ENCODE results near the gene NR3C2.
A peak's percentile ranks its signal among the peaks of the same experiment; 100 is the strongest.

NR3C2 gene

GRCh38 chr4:148044912-148045352 lies 397.3 kb downstream of the NR3C2 start:
- TF ChIP-seq, protein P1, sequence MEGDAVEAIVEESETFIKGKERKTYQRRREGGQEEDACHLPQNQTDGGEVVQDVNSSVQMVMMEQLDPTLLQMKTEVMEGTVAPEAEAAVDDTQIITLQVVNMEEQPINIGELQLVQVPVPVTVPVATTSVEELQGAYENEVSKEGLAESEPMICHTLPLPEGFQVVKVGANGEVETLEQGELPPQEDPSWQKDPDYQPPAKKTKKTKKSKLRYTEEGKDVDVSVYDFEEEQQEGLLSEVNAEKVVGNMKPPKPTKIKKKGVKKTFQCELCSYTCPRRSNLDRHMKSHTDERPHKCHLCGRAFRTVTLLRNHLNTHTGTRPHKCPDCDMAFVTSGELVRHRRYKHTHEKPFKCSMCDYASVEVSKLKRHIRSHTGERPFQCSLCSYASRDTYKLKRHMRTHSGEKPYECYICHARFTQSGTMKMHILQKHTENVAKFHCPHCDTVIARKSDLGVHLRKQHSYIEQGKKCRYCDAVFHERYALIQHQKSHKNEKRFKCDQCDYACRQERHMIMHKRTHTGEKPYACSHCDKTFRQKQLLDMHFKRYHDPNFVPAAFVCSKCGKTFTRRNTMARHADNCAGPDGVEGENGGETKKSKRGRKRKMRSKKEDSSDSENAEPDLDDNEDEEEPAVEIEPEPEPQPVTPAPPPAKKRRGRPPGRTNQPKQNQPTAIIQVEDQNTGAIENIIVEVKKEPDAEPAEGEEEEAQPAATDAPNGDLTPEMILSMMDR (IDR thresholded peaks at IDR 0.05; ENCODE audit: insufficient read depth, low read depth, low read length, missing control alignments) = peak; percentile 18
- peak; percentile 74 for DNase-seq (ENCODE audit: low read depth)
- no peak overlapping the region for H3K4me3 ChIP-seq (ENCODE audit: low read depth, low read length)

- H3K4me3 ChIP-seq (ENCODE audit: low read depth, low read length) = no peak overlapping the region
- TF ChIP-seq, protein P1 (IDR thresholded peaks at IDR 0.05; ENCODE audit: insufficient read depth, low read depth, low read length, missing control alignments) = no peak
- no peak for DNase-seq (ENCODE audit: low read depth)
Measured at GRCh38 chr4:148044089-148044911, 397.9 kb downstream of the NR3C2 start.

- no peak overlapping the region for H3K4me3 ChIP-seq (ENCODE audit: low read depth, low read length)
- no peak for DNase-seq (ENCODE audit: low read depth)
- TF ChIP-seq, protein P1 (IDR thresholded peaks at IDR 0.05; ENCODE audit: insufficient read depth, low read depth, low read length, missing control alignments) = no peak
Measured at GRCh38 chr4:148041606-148042329, 400.4 kb downstream of the NR3C2 start.

GRCh38 chr4:148034813-148035212 lies 407.4 kb downstream of the NR3C2 start:
- DNase-seq (ENCODE audit: low read depth) = no peak
- no peak overlapping the region for H3K4me3 ChIP-seq (ENCODE audit: low read depth, low read length)
- TF ChIP-seq, protein P1 (IDR thresholded peaks at IDR 0.05; ENCODE audit: insufficient read depth, low read depth, low read length, missing control alignments) = no peak

DNA sequence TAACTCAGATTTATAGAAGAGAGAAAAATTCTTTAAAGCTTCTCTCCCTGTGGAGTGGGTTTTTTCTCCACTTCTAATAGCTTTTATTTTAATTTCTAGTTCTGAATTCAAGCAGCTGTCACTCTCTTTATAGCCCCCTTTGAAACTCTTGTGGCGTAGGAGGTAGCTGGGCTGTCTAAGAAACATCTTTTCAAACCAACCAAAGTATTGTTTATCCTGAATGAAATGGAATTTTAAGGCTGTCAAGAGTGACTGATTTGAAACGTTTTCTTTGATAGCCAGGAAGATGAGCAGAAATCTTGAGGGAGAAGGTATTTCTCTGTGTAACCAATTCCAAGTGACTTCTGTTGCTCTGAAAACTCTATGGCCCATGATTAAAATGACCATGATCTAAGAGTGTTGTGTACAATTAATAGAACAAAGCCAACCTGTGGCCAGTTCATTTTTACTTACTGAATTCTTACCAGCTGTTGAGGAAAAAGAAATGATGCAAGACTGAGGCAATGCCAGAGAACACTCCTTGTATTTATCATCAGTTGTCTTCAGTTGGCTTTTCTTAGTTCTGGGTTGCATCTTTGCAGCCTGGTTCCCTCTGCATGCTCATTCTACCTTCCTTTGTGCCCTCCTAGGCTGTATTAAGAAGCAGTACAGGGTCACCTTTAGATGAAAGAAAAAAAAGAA lies 411.9 kb downstream of the NR3C2 start:
- TF ChIP-seq, protein P1 (IDR thresholded peaks at IDR 0.05; ENCODE audit: insufficient read depth, low read depth, low read length, missing control alignments) = no peak
- H3K4me3 ChIP-seq (ENCODE audit: low read depth, low read length) = no peak overlapping the region
- no peak for DNase-seq (ENCODE audit: low read depth)

DNA sequence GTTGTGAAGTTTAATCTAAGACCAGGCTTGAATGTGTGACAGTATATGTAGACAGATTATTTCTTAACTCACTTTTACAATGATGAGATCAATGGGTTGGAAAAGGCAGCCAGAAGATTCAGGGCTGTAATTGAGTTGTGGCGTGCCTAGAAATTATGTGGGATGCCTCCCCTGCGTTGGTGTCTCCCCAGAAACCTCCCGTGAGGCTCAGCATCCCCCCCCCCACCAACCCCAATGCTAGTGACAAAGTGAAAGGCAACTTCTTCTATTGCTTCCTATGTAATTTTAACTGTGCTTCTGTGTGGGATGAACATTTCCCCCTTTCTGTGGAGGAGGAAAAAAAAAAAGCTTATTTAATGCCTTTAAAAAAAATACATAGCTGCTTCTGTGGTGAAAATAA lies 412.4 kb downstream of the NR3C2 start:
- no peak for DNase-seq (ENCODE audit: low read depth)
- TF ChIP-seq, protein P1 (IDR thresholded peaks at IDR 0.05; ENCODE audit: insufficient read depth, low read depth, low read length, missing control alignments) = no peak
- no peak overlapping the region for H3K4me3 ChIP-seq (ENCODE audit: low read depth, low read length)
